ENCODE data around the gene CYBC1. TPM values are rescaled to one million over a fixed set of nuclear protein-coding genes. Genes with fewer than 3 reads are reported as not detected.
"Not testable (repeated sequence)": the region's sequence is repeated elsewhere in the genome, so short reads cannot be mapped to it uniquely, and the experiment has no call there.

The CYBC1 gene
- total RNA-seq, 1 experiment from 2014 or later: 84.5 TPM

- DNase-seq: no peak
- Histone ChIP-seq H3K4me3 (no peak overlapping the region), H3K9me3 (no peaks in the 10 kb centered on the region), H3K36me3 (no peaks in the 10 kb centered on the region), H3K27me3 (no peaks in the 10 kb centered on the region)
Measured at GRCh38 chr17:82433560-82434215, 16.9 kb downstream of the CYBC1 start.

GRCh38 chr17:82432017-82432416, 18.5 kb downstream of the CYBC1 start:
- no peaks in the 10 kb centered on the region for H3K36me3 ChIP-seq
- no peak overlapping the region for H3K4me3 ChIP-seq
- DNase-seq: no peak
- H3K27me3 ChIP-seq: no peaks in the 10 kb centered on the region
- no peaks in the 10 kb centered on the region for H3K9me3 ChIP-seq

- no peaks in the 10 kb centered on the region for H3K36me3 ChIP-seq
- DNase-seq: no peak
Measured at GRCh38 chr17:82429824-82430223, 20.7 kb downstream of the CYBC1 start.

GRCh38 chr17:82428546-82428945, 22.0 kb downstream of the CYBC1 start:
- no peak for DNase-seq
- Histone ChIP-seq H3K27me3 (no peaks in the 10 kb centered on the region), H3K4me3 (no peak overlapping the region), H3K9me3 (no peaks in the 10 kb centered on the region), H3K36me3 (no peaks in the 10 kb centered on the region)

More at GRCh38 chr17:82429824-82430223, 20.7 kb downstream of the CYBC1 start:
- no peaks in the 10 kb centered on the region for H3K27me3 ChIP-seq
- no peak overlapping the region for H3K4me3 ChIP-seq
- no peaks in the 10 kb centered on the region for H3K9me3 ChIP-seq

- Histone ChIP-seq H3K36me3 (no peaks in the 10 kb centered on the region), H3K4me3 (no peak overlapping the region), H3K9me3 (no peaks in the 10 kb centered on the region), H3K27me3 (no peaks in the 10 kb centered on the region)
- no peak for DNase-seq
Measured at GRCh38 chr17:82424863-82425159, 25.7 kb downstream of the CYBC1 start.

GRCh38 chr17:82424001-82424862, 26.3 kb downstream of the CYBC1 start:
- Histone ChIP-seq H3K4me3 (no peak overlapping the region), H3K27me3 (no peaks in the 10 kb centered on the region), H3K36me3 (no peaks in the 10 kb centered on the region), H3K9me3 (no peaks in the 10 kb centered on the region)
- DNase-seq: peak; percentile 34

- Histone ChIP-seq H3K9me3 (no peaks in the 10 kb centered on the region), H3K36me3 (no peaks in the 10 kb centered on the region), H3K27me3 (no peaks in the 10 kb centered on the region), H3K4me3 (peak overlapping the region; percentile 60)
- DNase-seq: no peak
Measured at GRCh38 chr17:82419540-82419939, 31.0 kb downstream of the CYBC1 start.

- peak within 1 kb of the TSS; percentile 60 for H3K4me3 ChIP-seq
- H3K27me3 ChIP-seq: no peaks in the 10 kb centered on the region
- DNase-seq: peak; percentile 82
- no peaks in the 10 kb centered on the region for H3K36me3 ChIP-seq
- H3K9me3 ChIP-seq: no peaks in the 10 kb centered on the region
Measured at GRCh38 chr17:82418001-82418986, 32.3 kb downstream of the CYBC1 start, which contains the start of the genes HEXD and OGFOD3. Gene HEXD, plus strand, starts transcription at chr17:82418347. Its CDS starts 1,453 bp downstream, at chr17:82419800. Gene OGFOD3, minus strand, starts transcription at chr17:82418586. Its CDS starts 101 bp downstream, at chr17:82418485.

GRCh38 chr17:82416771-82417170, 33.8 kb downstream of the CYBC1 start:
- no peaks in the 10 kb centered on the region for H3K36me3 ChIP-seq
- H3K27me3 ChIP-seq: no peaks in the 10 kb centered on the region
- DNase-seq: no peak
- H3K9me3 ChIP-seq: no peaks in the 10 kb centered on the region
- no peak overlapping the region for H3K4me3 ChIP-seq

- no peaks in the 10 kb centered on the region for H3K9me3 ChIP-seq
- no peak for DNase-seq
- H3K4me3 ChIP-seq: no peak overlapping the region
- H3K36me3 ChIP-seq: no peaks in the 10 kb centered on the region
- H3K27me3 ChIP-seq: no peaks in the 10 kb centered on the region
Measured at GRCh38 chr17:82416264-82416663, 34.3 kb downstream of the CYBC1 start.

GRCh38 chr17:82415786-82416185, 34.8 kb downstream of the CYBC1 start:
- no peak overlapping the region for H3K4me3 ChIP-seq
- H3K27me3 ChIP-seq: no peaks in the 10 kb centered on the region
- H3K9me3 ChIP-seq: no peaks in the 10 kb centered on the region
- no peaks in the 10 kb centered on the region for H3K36me3 ChIP-seq
- no peak for DNase-seq

- H3K36me3 ChIP-seq: no peaks in the 10 kb centered on the region
- no peak for DNase-seq
- H3K4me3 ChIP-seq: no peak overlapping the region
- no peaks in the 10 kb centered on the region for H3K27me3 ChIP-seq
- no peaks in the 10 kb centered on the region for H3K9me3 ChIP-seq
Measured at GRCh38 chr17:82415336-82415735, 35.2 kb downstream of the CYBC1 start.

- no peaks in the 10 kb centered on the region for H3K36me3 ChIP-seq
- no peaks in the 10 kb centered on the region for H3K27me3 ChIP-seq
- H3K9me3 ChIP-seq: no peaks in the 10 kb centered on the region
- H3K4me3 ChIP-seq: no peak overlapping the region
- peak; percentile 70 for DNase-seq
Measured at GRCh38 chr17:82414548-82415281, 35.8 kb downstream of the CYBC1 start.

GRCh38 chr17:82412535-82413520, 37.7 kb downstream of the CYBC1 start:
- no peaks in the 10 kb centered on the region for H3K27me3 ChIP-seq
- DNase-seq: no peak
- H3K9me3 ChIP-seq: no peaks in the 10 kb centered on the region
- H3K36me3 ChIP-seq: no peaks in the 10 kb centered on the region
- no peak overlapping the region for H3K4me3 ChIP-seq

GRCh38 chr17:82412081-82412480, 38.5 kb downstream of the CYBC1 start:
- H3K4me3 ChIP-seq, H3K27me3 ChIP-seq, DNase-seq, H3K36me3 ChIP-seq, H3K9me3 ChIP-seq: not testable (repeated sequence)
